ENCODE measurements around the gene SCPEP1. TPM values are rescaled to one million over a fixed set of nuclear protein-coding genes. Genes with fewer than 3 reads are reported as not detected.
A peak's percentile ranks its signal among the peaks of the same experiment; 100 is the strongest.

SCPEP1 gene
- total RNA-seq, 1 donor from 2014 or later: 176 TPM

DNA sequence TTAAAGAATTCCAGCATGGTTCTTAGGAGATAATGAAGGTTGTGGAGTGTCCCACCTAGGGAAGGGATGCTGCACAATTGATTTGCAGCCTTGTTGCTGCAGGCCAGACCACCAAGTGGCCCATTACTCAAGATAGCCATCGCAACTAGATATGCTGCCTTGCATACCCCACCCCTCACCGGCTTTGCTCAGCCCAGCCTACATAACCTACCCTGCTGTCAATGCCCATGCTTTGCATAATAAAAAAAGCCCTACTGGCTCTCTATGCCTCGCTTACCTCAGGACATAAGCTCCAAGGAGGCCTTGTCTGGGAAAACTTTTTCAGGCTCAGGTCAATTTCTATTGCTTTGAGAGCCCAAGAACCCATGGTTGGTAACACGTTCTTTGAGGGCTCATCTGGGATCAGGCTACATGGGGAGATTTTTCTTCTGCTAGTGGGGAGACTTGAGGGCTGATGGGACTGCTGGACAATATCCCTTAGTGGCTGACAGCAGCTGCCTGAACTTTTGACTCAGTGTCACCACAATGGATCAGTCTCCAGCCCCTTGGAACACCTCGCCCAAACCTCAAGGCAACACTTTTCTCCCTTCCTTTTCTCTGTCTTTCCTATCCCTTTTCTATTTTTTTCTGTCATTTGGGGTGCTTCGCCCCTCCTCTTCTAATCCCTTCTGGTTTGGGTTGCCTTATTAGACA is 38.3 kb downstream of the SCPEP1 start:
- no peak overlapping the region for H3K27ac ChIP-seq
- intact Hi-C loops (cut with DNase I): no loop called here
- H3K4me3 ChIP-seq: no peak overlapping the region
- no peak for ATAC-seq
- no peak for DNase-seq
- H3K4me1 ChIP-seq: no peaks in the 10 kb centered on the region
- H3K9me3 ChIP-seq: no peaks in the 10 kb centered on the region
- H3K36me3 ChIP-seq: no peaks in the 10 kb centered on the region
- TF ChIP-seq, protein P1, sequence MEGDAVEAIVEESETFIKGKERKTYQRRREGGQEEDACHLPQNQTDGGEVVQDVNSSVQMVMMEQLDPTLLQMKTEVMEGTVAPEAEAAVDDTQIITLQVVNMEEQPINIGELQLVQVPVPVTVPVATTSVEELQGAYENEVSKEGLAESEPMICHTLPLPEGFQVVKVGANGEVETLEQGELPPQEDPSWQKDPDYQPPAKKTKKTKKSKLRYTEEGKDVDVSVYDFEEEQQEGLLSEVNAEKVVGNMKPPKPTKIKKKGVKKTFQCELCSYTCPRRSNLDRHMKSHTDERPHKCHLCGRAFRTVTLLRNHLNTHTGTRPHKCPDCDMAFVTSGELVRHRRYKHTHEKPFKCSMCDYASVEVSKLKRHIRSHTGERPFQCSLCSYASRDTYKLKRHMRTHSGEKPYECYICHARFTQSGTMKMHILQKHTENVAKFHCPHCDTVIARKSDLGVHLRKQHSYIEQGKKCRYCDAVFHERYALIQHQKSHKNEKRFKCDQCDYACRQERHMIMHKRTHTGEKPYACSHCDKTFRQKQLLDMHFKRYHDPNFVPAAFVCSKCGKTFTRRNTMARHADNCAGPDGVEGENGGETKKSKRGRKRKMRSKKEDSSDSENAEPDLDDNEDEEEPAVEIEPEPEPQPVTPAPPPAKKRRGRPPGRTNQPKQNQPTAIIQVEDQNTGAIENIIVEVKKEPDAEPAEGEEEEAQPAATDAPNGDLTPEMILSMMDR (IDR thresholded peaks at IDR 0.05): no peak
- H3K27me3 ChIP-seq: no peaks in the 10 kb centered on the region

GRCh38 chr17:57016764-57017116 is 38.8 kb downstream of the SCPEP1 start:
- Histone ChIP-seq H3K36me3 (no peaks in the 10 kb centered on the region), H3K9me3 (no peaks in the 10 kb centered on the region), H3K4me3 (no peak overlapping the region), H3K4me1 (no peaks in the 10 kb centered on the region), H3K27ac (no peak overlapping the region), H3K27me3 (no peaks in the 10 kb centered on the region)
- intact Hi-C loops (cut with DNase I): no loop called here
- ATAC-seq: no peak
- DNase-seq: no peak
- TF ChIP-seq, protein P1 (IDR thresholded peaks at IDR 0.05): no peak

- Histone ChIP-seq H3K4me1 (peaks cover 4% of the 10 kb centered on the region), H3K27ac (no peak overlapping the region)
- no peak for DNase-seq
Measured at GRCh38 chr17:57017625-57018024, 39.7 kb downstream of the SCPEP1 start.

DNA sequence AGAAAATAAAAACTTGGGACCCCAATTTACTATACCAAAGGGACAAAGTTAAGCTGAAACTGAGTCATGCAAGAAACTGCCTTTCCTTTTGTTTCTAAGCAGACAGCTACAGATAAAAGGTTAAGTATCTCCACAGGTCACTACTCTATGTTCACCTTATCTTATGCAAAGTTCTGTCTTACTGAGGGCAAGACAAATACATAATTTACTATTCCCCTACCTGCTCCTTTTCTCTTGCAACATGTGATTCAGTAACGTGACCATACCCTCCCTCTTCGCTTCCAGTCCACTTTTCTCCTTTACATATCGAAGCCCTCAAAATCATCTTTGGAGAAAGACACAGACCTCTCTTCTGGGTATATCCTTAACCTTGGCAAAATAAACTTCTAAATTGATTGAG is 42.3 kb downstream of the SCPEP1 start:
- Histone ChIP-seq H3K27me3 (no peaks in the 10 kb centered on the region), H3K36me3 (no peaks in the 10 kb centered on the region), H3K9me3 (no peaks in the 10 kb centered on the region), H3K4me1 (peaks cover 4% of the 10 kb centered on the region), H3K27ac (no peak overlapping the region), H3K4me3 (no peak overlapping the region)
- TF ChIP-seq, protein P1 (IDR thresholded peaks at IDR 0.05): no peak
- no peak for DNase-seq
- ATAC-seq: no peak
- intact Hi-C loops (cut with DNase I): no loop called here

More at GRCh38 chr17:57017625-57018024, 39.7 kb downstream of the SCPEP1 start:
- ATAC-seq: no peak
- TF ChIP-seq, protein P1 (IDR thresholded peaks at IDR 0.05): no peak
- H3K36me3 ChIP-seq: no peaks in the 10 kb centered on the region
- H3K4me3 ChIP-seq: no peak overlapping the region
- H3K9me3 ChIP-seq: no peaks in the 10 kb centered on the region
- no peaks in the 10 kb centered on the region for H3K27me3 ChIP-seq
- intact Hi-C loops (cut with DNase I): no loop called here

DNA sequence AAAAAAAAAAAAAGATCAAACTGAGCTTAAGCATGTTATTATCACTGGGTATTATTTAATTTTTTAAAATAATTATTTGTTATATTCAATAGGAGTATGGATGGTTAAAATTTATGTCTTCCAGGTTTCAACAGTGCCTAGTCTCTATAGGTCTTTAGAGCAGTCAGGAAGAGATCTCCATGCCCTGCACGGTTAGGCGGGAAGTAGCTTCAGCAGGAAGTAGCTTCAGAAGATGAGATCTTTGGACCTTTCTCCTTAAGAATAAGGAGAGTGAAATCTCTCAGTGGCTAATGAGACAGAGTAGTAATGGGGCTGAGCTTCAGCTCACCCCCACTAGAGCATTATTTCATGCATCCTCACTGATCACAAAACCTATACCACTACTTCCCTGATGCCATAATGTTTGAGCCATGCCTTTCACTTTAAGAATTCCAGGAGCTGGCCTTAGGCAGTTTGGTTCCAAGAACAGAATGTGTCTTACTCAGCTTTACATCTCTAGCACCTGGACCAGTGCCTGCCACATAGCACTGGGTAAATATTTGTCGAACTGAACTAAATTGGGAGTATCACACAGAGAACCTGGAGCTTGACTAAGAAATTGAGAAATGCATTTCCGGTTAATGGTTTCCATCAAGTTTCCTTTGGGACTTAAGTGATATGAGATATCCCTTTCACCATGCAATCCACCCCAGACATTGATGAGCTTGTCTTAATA is 43.5 kb downstream of the SCPEP1 start:
- TF ChIP-seq, protein P1 (IDR thresholded peaks at IDR 0.05): no peak

More for the DNA sequence above, 43.5 kb downstream of the SCPEP1 start:
- Histone ChIP-seq H3K4me1 (peaks cover 4% of the 10 kb centered on the region), H3K27me3 (no peaks in the 10 kb centered on the region), H3K36me3 (no peaks in the 10 kb centered on the region), H3K27ac (peak overlapping the region; percentile 42), H3K9me3 (no peaks in the 10 kb centered on the region), H3K4me3 (no peak overlapping the region)
- intact Hi-C loops (cut with DNase I): no loop called here
- ATAC-seq (peak; percentile 94), DNase-seq (peak; percentile 68)
